Globus pallidus (tissue), 1 donor: ENCODE data around the gene AHCYL1.

Source experiments
- DNase-seq: peaks from one replicate; pipeline ENCODE4 v3.0.0-alpha.2; 2015; ENCODE audit warnings: low spot score

Gene AHCYL1

GRCh38 chr1:110039641-110040040 lies 55.1 kb downstream of the AHCYL1 start:
- DNase-seq: no peak

DNA sequence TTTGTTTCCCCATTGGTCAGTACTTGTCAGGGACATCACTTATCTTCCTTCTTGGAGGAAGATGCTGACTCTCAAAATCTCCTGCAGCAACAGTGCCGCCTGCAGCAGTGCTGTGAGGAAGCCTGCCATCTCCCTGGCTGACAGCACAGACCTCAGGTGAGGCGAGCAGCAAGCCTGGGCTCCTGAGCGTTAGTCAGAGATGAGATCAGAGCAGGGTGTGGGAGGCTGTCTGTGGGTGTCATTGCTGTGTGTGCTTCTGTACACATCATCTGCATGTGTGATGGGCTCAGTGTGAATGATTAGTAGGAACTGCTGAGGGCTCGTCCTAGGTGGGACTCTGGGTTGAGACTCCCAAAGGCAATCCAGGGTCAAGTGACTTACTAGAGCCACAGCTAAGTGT lies 56.0 kb downstream of the AHCYL1 start:
- no peak for DNase-seq

DNA sequence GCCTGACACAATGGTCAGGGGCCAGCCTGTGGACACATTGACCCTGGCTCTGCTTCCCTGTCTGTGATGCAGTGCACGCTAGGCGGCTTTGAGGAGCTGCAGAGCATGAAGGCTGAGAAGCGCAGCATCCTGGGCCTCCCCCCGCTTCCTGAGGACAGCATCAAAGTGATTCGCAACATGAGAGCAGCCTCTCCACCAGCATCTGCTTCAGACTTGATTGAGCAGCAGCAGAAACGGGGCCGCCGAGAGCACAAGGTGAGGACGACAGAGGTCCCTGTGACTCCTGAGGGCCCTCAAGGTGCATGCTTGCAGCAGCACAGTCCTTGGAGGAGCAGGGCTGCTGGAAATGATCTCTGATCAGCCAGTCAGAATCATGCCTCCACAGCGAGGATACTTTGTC lies 58.5 kb downstream of the AHCYL1 start:
- no peak for DNase-seq

DNA sequence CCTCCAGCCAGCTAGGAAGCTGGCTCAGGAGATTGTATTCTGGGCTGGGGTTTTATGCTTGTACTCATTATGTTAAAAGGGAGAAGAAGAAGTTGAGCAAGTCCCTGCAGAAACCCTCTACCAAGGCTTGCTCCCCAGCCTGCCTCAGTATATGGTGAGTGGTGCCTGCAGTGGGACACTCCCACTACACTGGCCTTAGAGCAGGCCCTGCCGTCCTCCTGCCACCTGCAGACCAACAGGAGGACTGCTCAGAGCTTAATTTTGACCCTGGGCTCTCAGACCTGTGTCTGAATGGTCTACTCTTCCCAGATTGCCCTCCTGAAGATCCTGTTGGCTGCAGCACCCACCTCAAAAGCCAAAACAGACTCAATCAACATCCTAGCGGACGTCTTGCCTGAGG lies 62.9 kb downstream of the AHCYL1 start:
- no peak for DNase-seq

GRCh38 chr1:110048240-110048639 lies 63.7 kb downstream of the AHCYL1 start:
- no peak for DNase-seq

DNA sequence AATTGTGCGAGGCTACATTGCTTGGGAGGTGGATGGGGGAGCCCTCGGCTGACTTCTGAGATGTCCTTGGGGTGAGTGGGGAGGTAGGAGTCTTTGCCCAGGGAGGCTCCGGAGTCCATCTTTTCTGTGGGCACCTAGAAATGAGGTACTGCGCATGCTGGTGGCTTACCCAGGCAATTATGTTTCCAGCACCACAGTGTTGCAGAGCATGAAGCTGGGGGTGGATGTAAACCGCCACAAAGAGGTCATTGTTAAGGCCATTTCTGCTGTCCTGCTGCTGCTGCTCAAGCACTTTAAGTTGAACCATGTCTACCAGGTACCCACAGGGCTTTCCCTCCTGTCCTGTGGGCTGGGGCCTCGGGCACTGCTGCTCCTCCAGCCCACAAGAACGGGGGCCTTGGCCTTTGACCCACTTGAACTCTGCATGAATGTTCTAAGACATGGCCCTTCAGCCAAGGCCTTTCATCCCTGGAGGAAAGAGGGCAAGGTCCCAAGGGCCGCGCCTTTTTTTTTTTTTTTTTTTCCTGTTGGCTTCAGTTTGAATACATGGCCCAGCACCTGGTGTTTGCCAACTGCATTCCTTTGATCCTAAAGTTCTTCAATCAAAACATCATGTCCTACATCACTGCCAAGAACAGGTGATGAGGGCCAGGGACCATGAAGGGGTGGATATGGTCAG lies 64.5 kb downstream of the AHCYL1 start:
- DNase-seq: peak; percentile 84

GRCh38 chr1:110049801-110050601 lies 65.4 kb downstream of the AHCYL1 start:
- no peak for DNase-seq

GRCh38 chr1:110050602-110051261 lies 66.2 kb downstream of the AHCYL1 start:
- DNase-seq: no peak

GRCh38 chr1:110051262-110051648 lies 66.7 kb downstream of the AHCYL1 start:
- no peak for DNase-seq

GRCh38 chr1:110053552-110054428 lies 69.2 kb downstream of the AHCYL1 start:
- DNase-seq: peak; percentile 47

DNA sequence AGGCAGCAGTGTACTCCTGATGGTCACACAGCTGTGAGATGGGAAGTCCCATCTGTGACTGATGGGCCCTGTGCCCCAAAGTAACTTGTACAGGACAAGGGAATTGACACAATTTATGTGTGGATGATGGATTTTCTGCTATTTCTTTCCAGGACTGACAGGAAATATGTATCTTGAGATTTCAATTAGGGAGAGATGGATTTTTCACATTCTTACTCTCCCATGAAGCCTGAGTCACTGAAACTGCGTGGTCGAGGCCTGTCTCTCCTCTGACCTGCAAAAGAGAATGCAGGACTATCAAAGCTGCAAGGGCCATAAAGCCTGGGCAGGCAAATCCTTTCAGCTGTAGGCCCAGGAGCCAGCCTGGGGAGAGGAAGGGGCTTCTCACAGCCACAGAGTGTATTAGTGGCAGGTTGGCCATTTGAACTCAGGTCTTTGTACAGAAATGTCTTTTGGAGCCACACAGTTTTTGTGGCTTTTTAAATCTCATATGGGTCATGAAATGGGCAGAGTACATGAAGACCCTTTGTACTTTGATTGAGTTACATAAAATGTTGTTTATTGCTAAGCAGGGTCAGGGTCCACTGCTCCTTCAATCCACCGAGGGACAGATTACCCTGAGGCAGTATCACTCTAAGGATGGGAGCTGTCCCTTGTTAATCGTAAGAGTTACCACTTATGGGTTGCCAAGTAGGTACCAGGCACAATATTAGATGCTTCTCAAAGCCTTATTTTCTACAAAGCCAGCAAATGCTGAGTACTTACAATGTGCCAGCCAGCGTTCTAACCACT lies 71.1 kb downstream of the AHCYL1 start:
- no peak for DNase-seq

GRCh38 chr1:110056285-110056683 lies 71.7 kb downstream of the AHCYL1 start:
- no peak for DNase-seq

GRCh38 chr1:110056776-110057175 lies 72.2 kb downstream of the AHCYL1 start:
- DNase-seq: no peak

DNA sequence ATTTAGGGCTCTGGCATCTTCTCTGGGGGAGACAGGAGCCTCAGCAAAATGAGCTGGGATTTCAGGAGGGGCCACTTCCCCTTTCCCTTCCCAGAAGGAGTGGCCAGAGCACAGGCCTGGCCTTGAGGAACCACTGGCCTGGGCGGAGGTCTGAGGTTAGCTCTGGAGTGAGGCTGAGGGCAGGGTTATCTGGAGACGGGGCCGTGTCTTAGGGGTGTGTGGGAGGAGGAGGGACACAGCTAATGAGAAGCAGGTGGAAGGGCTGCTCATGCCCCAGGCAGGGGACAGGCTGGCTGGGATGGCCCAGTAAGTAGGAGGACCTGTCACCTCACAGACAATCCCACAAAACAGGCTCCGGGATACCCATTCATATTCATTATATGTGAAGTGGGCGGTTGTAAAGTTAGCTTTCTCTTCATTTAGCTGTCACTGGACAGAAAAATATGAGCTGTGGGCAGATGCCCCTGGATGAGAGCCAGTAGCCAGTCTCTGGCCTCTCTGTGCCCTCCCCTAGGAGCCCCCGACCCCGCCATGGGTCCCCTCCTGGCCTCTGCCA lies 73.5 kb downstream of the AHCYL1 start:
- no peak for DNase-seq

- DNase-seq: no peak
Observed at GRCh38 chr1:110058591-110058990, 74.0 kb downstream of the AHCYL1 start.

DNA sequence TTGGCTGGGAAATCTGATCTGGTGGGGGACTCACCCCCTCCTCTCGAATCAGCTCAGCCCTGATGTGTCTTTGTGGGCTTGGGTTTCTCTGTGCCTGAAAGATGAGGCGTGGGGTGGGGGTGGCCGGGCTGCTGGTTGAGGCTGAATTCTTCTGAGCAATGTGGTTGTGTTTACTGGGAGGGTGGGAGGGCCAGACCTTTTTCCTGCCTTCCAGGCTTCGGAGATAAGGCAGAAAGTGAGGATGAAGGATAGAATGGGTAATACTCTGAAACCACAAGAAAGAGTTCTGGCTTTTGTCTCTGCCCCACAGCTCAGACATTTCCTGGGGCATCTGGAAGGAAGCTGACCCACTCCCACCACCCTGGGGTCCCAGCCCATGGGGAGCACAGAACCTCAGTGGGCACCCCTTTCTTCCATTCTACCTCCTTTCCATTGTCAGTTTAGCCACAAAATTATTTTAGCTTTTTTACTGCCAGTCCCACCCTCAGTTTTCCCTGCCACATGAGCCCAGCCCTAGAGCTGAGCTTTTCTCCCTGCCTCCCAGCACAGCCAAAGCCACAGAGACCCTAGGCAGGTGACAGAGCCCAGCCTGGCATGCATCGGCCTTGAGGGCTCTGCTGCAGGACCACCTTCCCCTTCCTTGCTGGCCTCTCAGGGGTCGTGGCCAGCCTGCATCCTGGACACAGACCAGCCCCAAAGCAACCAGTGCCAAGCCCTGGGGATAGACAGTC lies 74.7 kb downstream of the AHCYL1 start:
- no peak for DNase-seq

GRCh38 chr1:110060034-110060661 lies 75.6 kb downstream of the AHCYL1 start:
- DNase-seq: no peak

- no peak for DNase-seq
Observed at GRCh38 chr1:110060662-110061060, 76.1 kb downstream of the AHCYL1 start.

DNA sequence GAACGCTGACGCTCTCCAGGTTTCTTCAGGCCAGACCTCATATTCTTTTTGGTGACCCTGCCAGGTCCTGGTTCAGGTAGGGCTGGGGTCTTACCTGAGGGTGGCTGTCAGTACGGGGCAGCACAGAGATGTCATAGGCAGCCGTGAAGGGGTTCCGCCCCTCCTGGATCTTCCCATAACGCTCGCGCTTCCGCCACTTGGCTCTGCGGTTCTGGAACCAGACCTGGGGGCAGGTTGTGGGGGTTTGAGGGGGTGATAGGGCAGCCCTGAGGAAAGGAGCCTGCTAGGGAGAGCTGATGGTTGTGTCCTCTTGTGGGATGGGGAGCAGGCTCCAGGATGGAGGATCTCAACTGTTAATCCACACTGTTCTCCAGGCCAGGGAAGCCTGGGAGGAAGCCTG lies 76.8 kb downstream of the AHCYL1 start:
- DNase-seq: no peak

GRCh38 chr1:110062612-110063011 lies 78.0 kb downstream of the AHCYL1 start:
- DNase-seq: no peak
